IMR-90 (cell line): ENCODE measurements around the gene CAMK2D. TPM values are rescaled to one million over a fixed set of nuclear protein-coding genes. Genes with fewer than 3 reads are reported as not detected.

Source experiments
- ATAC-seq: fragments of 200-7000 bp; cut with Tn5 transposase; 2 replicates; pipeline ENCODE4 v1.9.1; 2020; ENCODE audit warnings: low read depth, mild to moderate bottlenecking, moderate library complexity
- BruUV-seq: library from RNA; stranded (reverse); fragments of 400-500 nt; replicated peaks from 2 replicates; lab custom pipeline; 2021; lab: Mats Ljungman, UMichigan
- CTCF ChIA-PET: fragments of 300-600 bp; formaldehyde crosslinking; extraction: SDS; loops from one replicate; lab custom pipeline; 2021; ENCODE audit warnings: antibody characterized with exemption; lab: Yijun Ruan, JAX
- POLR2A ChIA-PET: fragments of 300-600 bp; sonication (Branson Sonifier 250); formaldehyde crosslinking; loops from one replicate; lab custom pipeline; 2022; ENCODE audit warnings: antibody characterized with exemption; ENCODE audit not compliant: unreplicated experiment; lab: Charles Lee
- DNase-seq: peaks from one replicate; pipeline ENCODE4 v3.0.0; 2013
- H2AFZ ChIP-seq: replicated peaks from 2 replicates; pipeline ENCODE3; 2013; ENCODE audit warnings: low read length, mild to moderate bottlenecking; ENCODE audit not compliant: poor library complexity
- H2AK5ac ChIP-seq: 2 replicates; pipeline ENCODE4 v1.6.1; 2013; ENCODE audit warnings: low read depth, low read length, inconsistent platforms
- H2AK9ac ChIP-seq: replicated peaks from 2 replicates; pipeline ENCODE3; 2013; ENCODE audit warnings: mild to moderate bottlenecking, low read depth, low read length, moderate library complexity; ENCODE audit not compliant: poor library complexity
- H2BK120ac ChIP-seq: 2 replicates; pipeline ENCODE4 v1.6.1; 2013; ENCODE audit warnings: low read depth, low read length, inconsistent platforms
- H2BK15ac ChIP-seq: 3 replicates; pipeline ENCODE4 v1.6.1; 2013; ENCODE audit warnings: low read depth, low read length, inconsistent platforms
- H2BK20ac ChIP-seq: 2 replicates; pipeline ENCODE4 v1.6.1; 2013; ENCODE audit warnings: low read depth, mild to moderate bottlenecking, inconsistent platforms, low read length, moderate library complexity
- H2BK5ac ChIP-seq: 2 replicates; pipeline ENCODE4 v1.6.1; 2013; ENCODE audit warnings: mild to moderate bottlenecking, low read depth, low read length, inconsistent platforms; ENCODE audit not compliant: poor library complexity, severe bottlenecking
- H3K14ac ChIP-seq: replicated peaks from 2 replicates; pipeline ENCODE4 v1.6.1; 2013; ENCODE audit warnings: low read depth, low read length, inconsistent platforms
- H3K18ac ChIP-seq: 2 replicates; pipeline ENCODE4 v1.6.1; 2013; ENCODE audit warnings: low read depth, low read length, control low read depth
- H3K23ac ChIP-seq: 2 replicates; pipeline ENCODE4 v1.6.1; 2013; ENCODE audit warnings: low read depth, low read length, inconsistent platforms
- H3K27ac ChIP-seq: 2 replicates; pipeline ENCODE4 v1.5.1; 2013; ENCODE audit warnings: mild to moderate bottlenecking, control low read depth, low read length; ENCODE audit not compliant: insufficient read depth
- H3K27me3 ChIP-seq: 2 replicates; pipeline ENCODE4 v1.6.1; 2013; ENCODE audit warnings: low read length; ENCODE audit not compliant: control insufficient read depth, insufficient read depth
- H3K36me3 ChIP-seq: 2 replicates; pipeline ENCODE4 v1.6.1; 2013; ENCODE audit warnings: low read length, mixed read lengths; ENCODE audit not compliant: control insufficient read depth, insufficient read depth
- H3K4ac ChIP-seq: 2 replicates; pipeline ENCODE4 v1.6.1; 2013; ENCODE audit warnings: low read depth, low read length, inconsistent platforms
- H3K4me1 ChIP-seq: 2 replicates; pipeline ENCODE4 v1.6.1; 2013; ENCODE audit warnings: low read length, mixed read lengths; ENCODE audit not compliant: control insufficient read depth, insufficient read depth
- H3K4me2 ChIP-seq: 2 replicates; pipeline ENCODE4 v1.6.1; 2013; ENCODE audit warnings: low read depth, mild to moderate bottlenecking, control low read depth, low read length, moderate library complexity
- H3K4me3 ChIP-seq: 2 replicates; pipeline ENCODE4 v1.5.1; 2013; ENCODE audit warnings: low read depth, mild to moderate bottlenecking, control low read depth, low read length, moderate library complexity; ENCODE audit not compliant: insufficient read depth
- H3K56ac ChIP-seq: 2 replicates; pipeline ENCODE4 v1.6.1; 2013; ENCODE audit warnings: low read length, inconsistent platforms; ENCODE audit not compliant: insufficient read depth; ENCODE audit errors: extremely low read depth
- H3K79me1 ChIP-seq, 2 experiments: 2 replicates each; pipeline ENCODE4 v1.6.1; 2013; ENCODE audit warnings: low read length in 2 of 2, inconsistent platforms in 1 of 2, low read depth in 1 of 2
- H3K9ac ChIP-seq: 2 replicates; pipeline ENCODE4 v1.6.1; 2013; ENCODE audit warnings: low read depth, low read length, control low read depth
- H3K9me1 ChIP-seq: 2 replicates; pipeline ENCODE4 v1.6.1; 2013; ENCODE audit warnings: low read length, inconsistent platforms; ENCODE audit not compliant: insufficient read depth
- H3K9me3 ChIP-seq: 2 replicates; pipeline ENCODE4 v1.6.1; 2013; ENCODE audit warnings: low read length; ENCODE audit not compliant: control insufficient read depth, insufficient read depth
- H4K20me1 ChIP-seq: 2 replicates; pipeline ENCODE4 v1.6.1; 2013; ENCODE audit warnings: low read length, inconsistent platforms; ENCODE audit not compliant: insufficient read depth
- H4K5ac ChIP-seq: 2 replicates; pipeline ENCODE4 v1.6.1; 2013; ENCODE audit warnings: mild to moderate bottlenecking, low read depth, low read length, control low read depth
- H4K8ac ChIP-seq, 2 experiments: 2 replicates each; pipeline ENCODE4 v1.6.1; 2013; ENCODE audit warnings: low read depth in 2 of 2, low read length in 2 of 2, control low read depth in 1 of 2, inconsistent platforms in 1 of 2
- H4K91ac ChIP-seq: 2 replicates; pipeline ENCODE4 v1.6.1; 2013; ENCODE audit warnings: low read depth, low read length, inconsistent platforms; ENCODE audit not compliant: insufficient read depth
- BHLHE40 ChIP-seq: fragments of 150-350 bp; IDR thresholded peaks from 2 replicates; pipeline ENCODE4 v1.6.1; 2016; ENCODE audit warnings: mild to moderate bottlenecking, low read depth, low read length
- CEBPB ChIP-seq: IDR thresholded peaks from 2 replicates; pipeline ENCODE4 v1.6.1; 2012; ENCODE audit warnings: low read depth, low read length, improper control_type of control experiment
- CHD1 ChIP-seq: IDR thresholded peaks from 2 replicates; pipeline ENCODE4 v1.6.1; 2012; ENCODE audit warnings: low read depth, low read length, improper control_type of control experiment
- FOS ChIP-seq: fragments of 150-350 bp; IDR thresholded peaks from 2 replicates; pipeline ENCODE4 v1.6.1; 2016; ENCODE audit warnings: low read depth, low read length
- MAFK ChIP-seq: IDR thresholded peaks from 2 replicates; pipeline ENCODE4 v1.6.1; 2012; ENCODE audit warnings: low read depth, low read length, improper control_type of control experiment
- MAZ ChIP-seq: IDR thresholded peaks from 2 replicates; pipeline ENCODE4 v1.6.1; 2012; ENCODE audit warnings: low read depth, mild to moderate bottlenecking, low read length, improper control_type of control experiment, moderate library complexity, borderline replicate concordance
- NFE2L2 ChIP-seq: fragments of 150-350 bp; IDR thresholded peaks from 2 replicates; pipeline ENCODE4 v1.6.1; 2016; ENCODE audit warnings: low read depth, mild to moderate bottlenecking, low read length
- RAD21 ChIP-seq: IDR thresholded peaks from 2 replicates; pipeline ENCODE4 v1.6.1; 2012; ENCODE audit warnings: low read length, improper control_type of control experiment
- RFX5 ChIP-seq: IDR thresholded peaks from 2 replicates; pipeline ENCODE4 v1.8.0; 2012; ENCODE audit warnings: low read depth, mild to moderate bottlenecking, low read length, moderate library complexity
- SMC3 ChIP-seq: fragments of 150-350 bp; IDR thresholded peaks from 2 replicates; pipeline ENCODE4 v1.6.1; 2016; ENCODE audit warnings: low read depth, mild to moderate bottlenecking, antibody characterized with exemption, low read length, moderate library complexity
- WGBS, 2 experiments: methylation state at CpG; one replicate each; pipeline versions ENCODE4 v1.1.5 to v1.1.7; 2013; ENCODE audit warnings: missing lambda C conversion rate in 2 of 2; ENCODE audit not compliant: insufficient read length in 1 of 2; ENCODE audit errors: extremely low coverage in 2 of 2; 5-methylcytosine and 5-hydroxymethylcytosine counted together
- dilution Hi-C: fragments of 300-500 bp; cut with HindIII; formaldehyde crosslinking; loops from one replicate; pipeline ENCODE4 v1.14.3; 2018; ENCODE audit warnings: low sequenced_read_pairs; ENCODE audit not compliant: unreplicated experiment
- in situ Hi-C: fragments of 300-500 bp; cut with MboI; formaldehyde crosslinking; loops from 3 replicates; pipeline ENCODE4 v1.14.3; 2019; ENCODE audit warnings: low sequenced_read_pairs, inconsistent platforms, mixed read lengths
- intact Hi-C: fragments of 100-400 bp; cut with micrococcal nuclease; formaldehyde crosslinking; loops from 2 replicates; pipeline ENCODE4 v1.10.0; 2022
- polyA plus RNA-seq, 3 experiments: library from polyadenylated mRNA; depleted of rRNA; stranded (reverse); fragments of >200 nt; gene quantifications; 2 replicates each; pipeline ENCODE4 v1.2.3, GENCODE V29; 2012; ENCODE audit warnings: low replicate concordance in 1 of 3
- total RNA-seq: library from RNA; depleted of rRNA; stranded (reverse); fragments of >200 nt; gene quantifications from 2 replicates; pipeline ENCODE4 v1.2.3, GENCODE V29; 2012
- TF ChIP-seq, protein P1 (sequence below): conservative IDR thresholded peaks from 2 replicates; pipeline ENCODE4 v1.5.1; 2012; ENCODE audit warnings: mild to moderate bottlenecking, low read depth, low read length, improper control_type of control experiment
- TF ChIP-seq, protein P2 (sequence below): fragments of 150-350 bp; IDR thresholded peaks from 2 replicates; pipeline ENCODE4 v1.6.1; 2016; ENCODE audit warnings: low read depth, mild to moderate bottlenecking, low read length, moderate library complexity, borderline replicate concordance

The CAMK2D gene
- total and polyA plus RNA-seq, 2 of the 4 experiments (the other 2 are of a cell fraction), result 44.6 to 156 TPM

DNA sequence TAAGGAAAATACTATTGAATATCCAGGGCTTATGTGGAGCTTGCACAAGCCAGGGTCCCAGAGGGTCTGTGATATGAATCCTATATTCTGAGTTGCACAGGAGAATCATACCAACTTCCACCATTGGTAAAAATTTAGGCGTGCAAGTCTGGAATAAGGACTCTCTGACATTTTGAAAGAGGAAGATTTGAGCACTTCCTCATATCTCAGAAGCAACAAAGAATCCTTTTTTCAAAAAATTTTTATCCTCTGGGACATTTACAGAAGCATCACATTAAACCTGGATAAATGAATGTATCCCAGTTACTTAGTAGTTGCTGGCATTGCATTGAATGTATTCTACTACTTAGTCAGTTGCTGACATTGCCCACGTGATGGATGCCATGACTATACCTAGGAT is 24.2 kb upstream of the CAMK2D start:
- Histone ChIP-seq H3K4ac (no peak overlapping the region), H3K9me1 (peaks cover 4% of the 10 kb centered on the region; the same call in 1 of the 2 replicates), H3K4me1 (peaks cover 4% of the 10 kb centered on the region), H3K36me3 (no peaks in the 10 kb centered on the region), H4K20me1 (no peaks in the 10 kb centered on the region), H3K27me3 (no peaks in the 10 kb centered on the region), H3K9me3 (no peaks in the 10 kb centered on the region), H2AFZ (no peak overlapping the region), H2BK20ac (no peak overlapping the region), H4K8ac (no peak overlapping the region), H2AK5ac (no peak overlapping the region), H3K4me3 (no peak overlapping the region), H3K23ac (no peak overlapping the region), H2BK15ac (no peak overlapping the region), H4K91ac (no peak overlapping the region), H3K18ac (no peak overlapping the region), H3K56ac (no peak overlapping the region), H3K79me1 (peaks cover 0 to 8% of the 10 kb centered on the region in 2 experiments; a peak in 2 of 4 replicates), H2BK120ac (no peak overlapping the region), H3K4me2 (no peak overlapping the region), H3K14ac (no peak overlapping the region), H3K27ac (no peak overlapping the region), H3K9ac (no peak overlapping the region), H4K5ac (no peak overlapping the region), H2AK9ac (no peak overlapping the region), H2BK5ac (no peak overlapping the region)
- POLR2A ChIA-PET, result no interaction called here
- DNase-seq (no peak), ATAC-seq (no peak)
- BruUV-seq, result no TSS peak
- in situ Hi-C loops, result loop anchor here (10.0 kb wide), 1 partner anchor 599 kb away; no protein-coding TSS in a partner anchor
- intact Hi-C loops, result loop anchor here (5.0 kb wide), 1 partner anchor 97 kb away; no protein-coding TSS in a partner anchor
- dilution Hi-C loops, result no loop called here
- WGBS, 2 experiments, result no CpG with 5 or more reads among the region's 2 CpGs
- CTCF ChIA-PET, result no interaction called here
- TF ChIP-seq RAD21 (no peak), MAZ (no peak), RFX5 (no peak), CHD1 (no peak), CEBPB (no peak), NFE2L2 (no peak), BHLHE40 (no peak), FOS (no peak), SMC3 (no peak), MAFK (no peak)
- TF ChIP-seq, protein P1, sequence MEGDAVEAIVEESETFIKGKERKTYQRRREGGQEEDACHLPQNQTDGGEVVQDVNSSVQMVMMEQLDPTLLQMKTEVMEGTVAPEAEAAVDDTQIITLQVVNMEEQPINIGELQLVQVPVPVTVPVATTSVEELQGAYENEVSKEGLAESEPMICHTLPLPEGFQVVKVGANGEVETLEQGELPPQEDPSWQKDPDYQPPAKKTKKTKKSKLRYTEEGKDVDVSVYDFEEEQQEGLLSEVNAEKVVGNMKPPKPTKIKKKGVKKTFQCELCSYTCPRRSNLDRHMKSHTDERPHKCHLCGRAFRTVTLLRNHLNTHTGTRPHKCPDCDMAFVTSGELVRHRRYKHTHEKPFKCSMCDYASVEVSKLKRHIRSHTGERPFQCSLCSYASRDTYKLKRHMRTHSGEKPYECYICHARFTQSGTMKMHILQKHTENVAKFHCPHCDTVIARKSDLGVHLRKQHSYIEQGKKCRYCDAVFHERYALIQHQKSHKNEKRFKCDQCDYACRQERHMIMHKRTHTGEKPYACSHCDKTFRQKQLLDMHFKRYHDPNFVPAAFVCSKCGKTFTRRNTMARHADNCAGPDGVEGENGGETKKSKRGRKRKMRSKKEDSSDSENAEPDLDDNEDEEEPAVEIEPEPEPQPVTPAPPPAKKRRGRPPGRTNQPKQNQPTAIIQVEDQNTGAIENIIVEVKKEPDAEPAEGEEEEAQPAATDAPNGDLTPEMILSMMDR, result no peak
- TF ChIP-seq, protein P2, sequence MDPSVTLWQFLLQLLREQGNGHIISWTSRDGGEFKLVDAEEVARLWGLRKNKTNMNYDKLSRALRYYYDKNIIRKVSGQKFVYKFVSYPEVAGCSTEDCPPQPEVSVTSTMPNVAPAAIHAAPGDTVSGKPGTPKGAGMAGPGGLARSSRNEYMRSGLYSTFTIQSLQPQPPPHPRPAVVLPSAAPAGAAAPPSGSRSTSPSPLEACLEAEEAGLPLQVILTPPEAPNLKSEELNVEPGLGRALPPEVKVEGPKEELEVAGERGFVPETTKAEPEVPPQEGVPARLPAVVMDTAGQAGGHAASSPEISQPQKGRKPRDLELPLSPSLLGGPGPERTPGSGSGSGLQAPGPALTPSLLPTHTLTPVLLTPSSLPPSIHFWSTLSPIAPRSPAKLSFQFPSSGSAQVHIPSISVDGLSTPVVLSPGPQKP, result no peak
